Ammon's horn (tissue), 1 donor: ENCODE measurements around the gene SUSD6.

Source experiments
- DNase-seq: peaks from one replicate; pipeline ENCODE4 v3.0.0-alpha.2; 2016; ENCODE audit warnings: low spot score

SUSD6 gene

DNA sequence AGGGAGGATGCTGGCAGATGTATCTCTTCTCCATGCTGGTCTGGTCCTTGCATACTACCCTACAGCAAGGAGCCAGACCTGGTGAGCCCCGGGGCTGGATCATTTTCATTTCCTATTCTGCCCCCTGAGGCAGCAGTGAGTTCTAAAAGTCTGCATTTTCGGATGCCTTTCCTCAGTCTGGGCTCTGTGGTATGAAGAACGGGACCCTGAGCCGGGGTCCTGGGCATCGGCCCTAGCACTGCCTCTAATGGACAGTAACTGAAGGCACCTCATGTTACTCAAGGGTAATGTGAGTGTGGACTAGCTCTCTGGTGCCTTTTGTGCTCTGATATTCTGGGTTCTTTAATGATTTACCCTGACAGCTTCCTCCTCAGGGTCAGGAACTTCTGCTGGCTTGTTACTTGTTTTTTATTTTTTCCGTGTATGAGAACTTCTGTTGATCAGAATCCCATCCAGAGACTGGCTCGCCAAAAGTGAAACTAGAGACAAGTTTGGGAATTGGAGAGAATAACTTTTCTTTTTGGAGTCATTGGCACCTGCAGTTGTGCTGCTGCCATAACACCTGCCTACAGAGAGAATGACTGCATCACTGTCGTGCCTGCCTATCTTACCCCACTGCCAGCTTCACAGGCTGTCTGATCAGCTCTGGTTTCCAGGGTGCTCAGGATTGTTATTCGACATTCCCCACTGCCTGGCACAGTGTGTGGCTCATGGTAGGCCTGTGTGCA is 62.3 kb downstream of the SUSD6 start:
- DNase-seq = no peak

DNA sequence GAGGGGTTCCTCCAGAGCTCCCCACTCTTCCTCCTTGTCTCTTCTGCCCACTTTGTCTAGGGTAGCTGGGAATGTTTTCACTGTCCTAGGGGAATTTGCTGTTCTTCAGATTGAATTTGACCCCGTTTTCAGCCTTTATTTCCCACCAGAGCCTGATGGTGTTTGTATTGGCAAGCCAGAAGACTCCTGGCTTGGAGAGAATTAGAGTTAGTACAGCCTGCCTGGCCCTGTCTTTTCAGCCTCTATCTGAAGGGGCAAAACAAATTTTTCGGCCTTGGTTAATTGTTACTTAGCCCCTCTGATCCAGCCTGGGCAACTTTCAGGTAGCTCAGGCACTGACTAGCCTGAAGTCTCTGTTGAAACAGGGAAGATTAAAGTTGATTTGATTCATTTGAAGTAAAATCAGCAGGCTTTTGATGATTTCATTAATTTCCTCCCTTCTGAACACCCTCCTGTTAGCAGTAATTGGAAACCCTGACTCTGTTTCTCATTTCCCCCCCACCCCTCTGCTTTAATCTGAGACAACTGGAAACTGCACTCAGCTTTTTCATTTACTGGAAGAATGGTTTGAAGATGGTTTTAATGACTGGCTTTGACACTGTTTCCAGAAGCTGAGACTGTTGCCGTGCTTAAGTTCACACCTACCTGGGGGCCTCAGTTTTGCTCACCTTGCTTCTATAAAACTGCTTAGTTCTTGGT is 63.3 kb downstream of the SUSD6 start:
- no peak for DNase-seq

DNA sequence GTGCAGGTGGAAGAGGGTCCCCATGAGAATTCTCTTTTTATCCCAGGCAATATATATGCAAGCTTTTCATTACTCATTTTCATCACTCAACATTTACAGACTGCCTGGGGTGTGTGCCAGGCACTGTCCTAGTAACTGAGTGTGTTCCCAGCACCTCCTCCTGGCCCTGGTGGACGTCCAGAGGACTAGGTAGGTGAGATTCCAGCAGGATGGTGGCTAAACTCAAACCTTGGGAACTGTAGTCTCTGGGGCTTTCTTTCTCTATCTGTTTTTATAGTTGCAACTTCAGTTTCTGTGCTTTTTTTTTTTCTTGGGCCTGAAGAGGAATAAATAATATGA is 63.8 kb downstream of the SUSD6 start:
- no peak for DNase-seq

DNA sequence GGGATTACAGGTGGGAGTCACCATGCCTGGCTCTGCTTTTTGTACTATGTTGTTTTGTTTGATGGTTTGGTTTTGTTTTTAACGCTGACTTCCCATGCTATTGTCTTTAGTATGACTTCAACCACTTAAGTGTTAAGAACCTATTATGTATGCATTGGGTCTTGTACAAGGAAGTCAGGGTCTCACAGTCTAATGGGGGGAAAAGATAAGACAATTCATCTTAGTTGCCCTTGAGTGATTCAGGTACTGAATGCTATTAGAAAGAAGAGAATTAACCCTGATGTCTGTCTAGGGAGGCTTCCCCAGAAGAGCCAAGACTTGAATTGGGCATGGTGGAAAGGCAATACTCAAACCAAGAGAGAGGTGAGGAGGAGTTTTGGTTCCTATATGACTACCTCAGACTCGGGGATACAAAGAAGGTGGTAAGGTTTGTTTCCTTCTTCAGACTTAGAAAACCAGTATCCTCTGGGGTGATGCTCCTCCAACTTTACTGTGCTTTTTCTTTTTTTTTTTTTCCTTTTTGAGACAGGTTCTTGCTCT is 64.6 kb downstream of the SUSD6 start:
- no peak for DNase-seq

DNA sequence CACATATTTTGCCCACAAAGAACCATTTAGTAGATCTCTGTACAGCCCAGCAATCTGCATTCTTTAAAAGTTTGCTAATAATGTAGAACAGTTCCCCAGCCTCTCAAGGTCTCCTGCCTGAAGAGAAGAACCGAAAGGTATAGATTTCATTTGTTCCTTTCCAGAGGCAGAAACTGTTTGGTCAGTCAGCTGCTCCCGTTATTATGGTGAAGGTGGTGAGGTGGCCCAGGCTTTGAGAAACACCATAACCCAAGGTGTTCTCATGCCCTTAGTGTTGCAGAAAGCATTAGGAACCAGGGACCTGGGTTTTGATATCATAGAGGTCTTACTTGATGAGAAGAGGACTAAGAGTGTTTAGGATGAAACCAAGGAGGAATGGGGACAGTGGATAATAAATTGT is 65.3 kb downstream of the SUSD6 start:
- no peak for DNase-seq

DNA sequence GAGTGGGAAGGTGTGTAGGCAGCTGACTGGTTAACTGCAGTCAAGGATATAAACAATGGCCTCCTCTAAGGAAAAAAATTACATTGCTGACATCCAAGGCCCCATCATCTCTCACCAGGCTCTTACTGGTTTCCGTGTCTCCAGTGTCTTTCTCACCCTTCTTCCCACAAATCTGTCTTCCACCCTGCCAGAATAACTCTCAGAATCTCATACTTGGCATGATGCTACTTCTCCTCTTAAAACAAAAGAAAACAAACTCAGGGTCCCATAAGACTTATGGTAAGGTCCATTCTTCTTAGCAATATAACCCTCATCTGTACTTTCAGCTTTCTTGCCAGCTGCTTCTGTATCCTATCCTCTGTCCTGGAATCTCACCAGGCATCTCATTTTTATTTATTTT is 68.9 kb downstream of the SUSD6 start:
- DNase-seq = no peak

DNA sequence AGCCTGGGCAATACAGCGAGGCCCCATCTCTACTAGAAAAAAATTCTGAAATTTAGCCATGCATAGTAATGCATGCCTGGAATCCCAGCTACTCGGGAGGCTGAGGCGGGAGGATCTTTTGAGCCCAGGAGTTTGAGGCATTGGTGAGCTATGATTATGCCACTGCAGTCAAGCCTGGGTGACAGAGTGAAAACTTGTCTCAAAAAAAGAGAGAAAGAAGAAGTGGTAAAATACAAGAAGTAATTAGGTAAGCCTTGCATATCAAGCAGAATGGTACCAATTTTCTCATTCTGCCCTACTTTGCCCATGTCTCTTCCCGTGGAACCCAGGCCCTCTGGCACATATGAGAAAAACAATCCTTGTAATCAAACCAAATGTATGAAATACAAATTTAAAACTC is 70.7 kb downstream of the SUSD6 start:
- DNase-seq = no peak

DNA sequence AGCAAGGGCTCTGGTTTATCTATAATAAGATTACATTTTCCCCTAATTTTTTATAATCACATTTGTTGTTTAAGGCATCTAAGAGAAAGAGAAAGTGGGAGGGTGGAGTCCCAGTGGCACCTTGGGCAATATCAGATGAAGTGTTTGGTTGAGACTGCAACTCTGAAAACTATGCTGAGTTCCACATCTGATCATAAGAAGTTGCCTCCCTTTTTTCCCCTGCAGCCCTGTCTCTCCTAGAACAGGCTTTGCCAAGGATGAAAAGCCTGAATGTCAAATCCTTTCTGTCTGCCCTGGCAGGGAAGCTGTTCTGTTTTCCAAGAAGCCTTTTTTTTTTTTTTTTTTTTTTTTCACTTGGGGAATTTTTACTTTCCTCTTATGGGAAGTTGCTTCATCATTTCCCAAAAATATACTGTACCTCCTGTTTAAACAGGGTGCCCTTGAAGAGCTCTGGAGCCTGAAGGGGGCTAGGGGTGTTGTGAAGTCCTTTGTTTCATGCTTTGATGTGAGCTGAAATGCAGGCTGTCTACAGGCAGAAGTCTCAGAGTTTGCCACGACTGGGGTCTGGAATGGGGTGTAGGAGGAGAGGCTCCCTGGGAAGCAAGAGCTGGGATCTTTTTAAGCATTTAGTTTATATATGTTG is 71.3 kb downstream of the SUSD6 start:
- no peak for DNase-seq

DNA sequence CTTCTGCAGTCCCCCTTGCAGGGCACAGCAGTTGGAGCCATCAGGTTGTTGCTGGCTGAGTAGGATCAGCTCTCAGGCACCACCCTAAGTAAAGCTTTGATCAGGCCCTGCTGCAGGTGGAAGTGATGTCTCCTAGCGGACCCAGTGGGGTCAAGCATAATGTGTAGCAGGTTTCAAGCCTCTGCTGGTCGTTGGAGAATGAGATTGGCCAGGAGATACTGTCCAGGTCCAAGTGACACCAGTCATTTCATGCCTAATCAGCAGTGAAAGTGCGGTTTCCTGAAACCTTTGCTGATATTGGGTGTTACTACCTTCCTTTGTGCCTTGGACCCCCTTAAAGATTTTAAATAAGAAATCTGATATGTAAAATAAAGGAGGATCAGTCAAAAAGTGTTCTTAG is 72.6 kb downstream of the SUSD6 start:
- no peak for DNase-seq

DNA sequence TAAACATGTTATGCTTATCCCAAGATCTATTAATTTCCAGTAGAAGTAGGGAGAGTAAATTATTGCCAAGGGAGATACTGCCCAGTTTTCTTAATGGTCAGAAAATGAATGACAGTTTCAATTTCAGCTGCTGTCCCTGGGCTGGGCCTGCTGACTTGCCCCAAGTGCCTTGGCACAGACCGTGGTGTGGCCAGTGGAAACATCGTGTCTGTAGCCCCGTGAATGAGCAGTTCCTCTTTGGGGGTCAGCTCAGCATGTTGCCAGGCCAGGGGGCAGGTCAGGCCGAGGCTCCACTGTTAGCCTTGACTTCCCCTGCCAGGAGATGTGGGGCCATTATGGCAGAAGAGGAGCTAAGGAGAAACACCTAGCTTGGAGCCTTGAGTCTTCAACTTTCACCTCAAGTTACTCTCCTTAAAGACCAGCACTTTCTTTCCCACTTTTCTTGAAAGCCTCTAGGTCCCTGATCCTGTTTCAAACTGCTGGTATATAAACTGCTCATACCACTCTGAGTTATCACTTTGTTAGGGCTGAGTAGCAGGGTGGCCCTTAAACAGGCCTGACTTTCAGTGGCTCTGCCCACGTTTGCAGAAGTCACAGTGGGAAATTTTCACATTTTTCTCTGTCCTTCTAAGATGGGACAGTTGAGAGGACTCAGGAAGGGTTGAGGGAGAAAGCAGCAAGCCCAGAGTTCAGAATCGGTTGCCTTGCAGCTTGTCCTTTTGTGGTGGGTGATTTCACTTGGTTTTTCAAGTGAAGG is 73.2 kb downstream of the SUSD6 start:
- no peak for DNase-seq

DNA sequence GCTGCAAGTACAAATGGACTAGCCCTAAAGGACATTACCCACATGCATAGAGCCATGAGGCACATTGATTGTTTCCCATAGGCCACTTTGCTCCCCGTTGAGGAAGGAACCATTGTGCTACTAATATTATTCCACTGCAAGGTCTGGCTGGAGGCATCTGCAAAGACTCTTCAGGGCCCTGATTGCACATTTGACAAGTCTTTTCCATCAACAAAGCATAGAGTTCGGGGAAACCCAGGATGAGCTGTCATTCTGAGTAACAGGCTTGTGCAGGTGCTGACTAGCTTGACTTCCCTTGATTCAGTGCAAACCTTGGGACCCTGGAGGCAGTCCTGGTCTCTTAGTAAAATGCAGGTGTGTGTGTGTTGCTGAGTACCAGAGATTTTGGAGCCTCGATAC is 73.8 kb downstream of the SUSD6 start:
- DNase-seq = no peak

DNA sequence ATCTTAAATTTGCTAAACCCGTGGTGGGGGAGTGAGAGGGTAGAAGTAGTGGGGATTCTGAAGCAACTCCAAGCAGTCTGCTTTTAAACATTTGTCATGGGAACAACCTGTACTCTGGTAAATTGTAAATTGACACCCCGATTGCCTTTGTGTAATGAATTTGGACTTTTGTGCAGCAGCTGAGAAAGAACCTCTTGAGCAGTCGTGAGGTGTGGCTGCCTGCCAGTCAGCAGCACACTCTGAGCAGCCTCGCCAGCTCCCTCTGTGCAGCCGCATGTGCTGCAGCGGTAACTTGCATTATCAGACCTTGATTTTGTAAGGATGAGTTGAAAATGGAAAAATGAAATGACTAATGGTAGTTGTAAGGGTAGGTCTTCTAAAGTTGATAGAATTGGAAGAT is 74.3 kb downstream of the SUSD6 start:
- peak; percentile 87 for DNase-seq

DNA sequence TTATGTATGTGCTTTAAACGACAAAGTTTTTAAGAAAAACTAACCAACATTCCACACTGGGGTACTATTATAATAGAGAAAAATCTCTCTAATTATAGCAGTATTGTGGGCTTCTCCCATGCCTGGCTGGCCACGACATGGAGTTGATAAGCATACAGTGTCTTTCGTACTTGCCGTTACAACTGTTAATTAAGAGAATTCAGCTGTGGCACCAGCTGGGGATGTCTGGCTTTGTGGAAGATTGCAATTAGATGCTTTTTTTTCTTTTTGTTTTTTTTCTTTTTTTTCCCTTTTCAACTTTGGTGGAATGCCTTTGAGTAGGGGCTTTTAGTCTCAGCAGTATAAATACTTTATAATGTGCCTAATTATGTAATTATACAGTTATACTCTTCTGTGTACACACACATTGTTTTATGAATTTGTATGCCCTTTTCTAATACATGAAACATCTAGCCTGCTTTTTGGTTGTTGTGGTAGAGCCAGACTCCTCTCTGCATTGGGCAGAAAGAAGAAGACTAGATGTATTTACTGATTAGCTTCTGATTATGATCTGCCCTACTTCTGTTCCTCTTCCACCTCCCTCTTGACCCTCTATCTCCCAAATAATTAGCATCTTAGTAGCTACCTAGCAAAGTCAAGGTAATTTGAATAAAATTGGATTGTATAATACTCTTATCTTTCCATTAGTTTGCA is 76.4 kb downstream of the SUSD6 start:
- no peak for DNase-seq

DNA sequence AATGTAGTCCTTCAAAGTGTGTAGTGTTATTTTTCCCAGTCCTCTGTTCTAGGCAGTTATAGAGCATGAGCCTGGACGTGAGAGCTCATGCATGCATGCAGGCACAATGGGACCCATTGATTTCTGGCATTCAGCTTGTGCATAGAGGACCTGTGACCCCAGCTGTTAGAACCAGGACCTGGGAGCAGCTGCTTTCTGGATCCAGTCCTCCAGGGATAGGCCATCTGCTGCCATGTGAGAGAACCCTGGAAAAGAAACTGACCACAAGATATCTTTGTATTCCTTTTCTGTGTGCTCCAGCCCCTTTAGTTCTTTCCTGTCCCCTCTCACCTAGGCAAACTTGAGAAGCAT is 76.9 kb downstream of the SUSD6 start:
- DNase-seq = peak; percentile 91

DNA sequence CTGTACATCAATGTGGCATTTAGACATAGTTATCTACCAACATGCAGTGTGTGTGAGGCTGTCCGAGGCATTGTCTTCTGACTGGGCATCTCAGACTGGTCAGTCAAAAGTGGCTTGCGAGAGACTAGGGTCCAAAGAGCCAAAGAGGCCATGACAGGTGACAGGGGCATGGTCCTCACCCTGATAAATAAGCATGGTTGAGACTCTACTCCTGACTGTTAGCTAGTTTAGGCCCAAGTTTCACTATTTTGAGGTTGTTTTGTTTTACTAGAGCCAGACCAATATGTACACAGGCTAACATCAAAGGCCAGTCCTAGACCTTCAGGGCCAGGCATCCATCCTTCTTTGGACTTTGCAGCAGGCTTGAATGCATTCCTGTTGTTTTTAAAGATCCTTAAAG is 78.6 kb downstream of the SUSD6 start:
- DNase-seq = no peak

DNA sequence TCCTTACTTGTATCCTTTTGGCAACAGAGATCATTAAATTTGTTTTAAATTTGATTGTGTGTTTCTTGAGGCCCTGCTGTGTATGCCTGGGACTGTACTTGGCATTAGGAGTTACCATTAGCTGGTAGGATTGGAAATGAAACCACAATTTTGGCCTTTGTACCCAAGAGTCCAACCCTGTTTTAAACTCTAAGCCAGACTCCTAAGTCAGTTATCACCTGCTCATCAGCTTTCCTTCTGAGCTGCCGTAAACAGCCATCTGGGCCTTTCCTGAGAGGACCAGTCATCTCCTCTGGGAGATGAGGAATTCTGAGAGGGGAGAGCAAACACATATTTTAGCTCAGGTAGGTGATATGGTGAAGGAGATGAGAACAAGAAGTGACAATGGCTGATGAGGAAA is 81.2 kb downstream of the SUSD6 start:
- no peak for DNase-seq

DNA sequence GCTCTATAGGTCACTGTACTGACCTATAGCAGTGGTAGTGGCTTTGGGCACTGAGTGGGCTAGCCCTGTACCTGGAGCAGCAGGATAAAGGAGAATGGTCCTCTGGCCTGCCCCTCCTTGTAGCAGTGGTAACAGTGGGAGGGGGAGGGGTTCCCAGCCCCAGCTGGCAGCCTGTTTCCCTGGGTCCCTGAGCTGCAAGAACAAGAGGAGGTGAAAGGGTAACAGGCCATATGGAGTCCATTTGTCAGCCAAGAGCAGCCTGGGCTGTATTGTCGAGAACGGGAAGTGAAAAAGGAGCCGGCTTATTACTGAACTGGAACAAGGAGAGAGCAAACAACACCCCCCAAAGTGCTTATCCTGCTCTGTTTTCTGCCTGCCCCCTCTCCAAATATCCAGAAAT is 81.7 kb downstream of the SUSD6 start:
- peak; percentile 64 for DNase-seq

DNA sequence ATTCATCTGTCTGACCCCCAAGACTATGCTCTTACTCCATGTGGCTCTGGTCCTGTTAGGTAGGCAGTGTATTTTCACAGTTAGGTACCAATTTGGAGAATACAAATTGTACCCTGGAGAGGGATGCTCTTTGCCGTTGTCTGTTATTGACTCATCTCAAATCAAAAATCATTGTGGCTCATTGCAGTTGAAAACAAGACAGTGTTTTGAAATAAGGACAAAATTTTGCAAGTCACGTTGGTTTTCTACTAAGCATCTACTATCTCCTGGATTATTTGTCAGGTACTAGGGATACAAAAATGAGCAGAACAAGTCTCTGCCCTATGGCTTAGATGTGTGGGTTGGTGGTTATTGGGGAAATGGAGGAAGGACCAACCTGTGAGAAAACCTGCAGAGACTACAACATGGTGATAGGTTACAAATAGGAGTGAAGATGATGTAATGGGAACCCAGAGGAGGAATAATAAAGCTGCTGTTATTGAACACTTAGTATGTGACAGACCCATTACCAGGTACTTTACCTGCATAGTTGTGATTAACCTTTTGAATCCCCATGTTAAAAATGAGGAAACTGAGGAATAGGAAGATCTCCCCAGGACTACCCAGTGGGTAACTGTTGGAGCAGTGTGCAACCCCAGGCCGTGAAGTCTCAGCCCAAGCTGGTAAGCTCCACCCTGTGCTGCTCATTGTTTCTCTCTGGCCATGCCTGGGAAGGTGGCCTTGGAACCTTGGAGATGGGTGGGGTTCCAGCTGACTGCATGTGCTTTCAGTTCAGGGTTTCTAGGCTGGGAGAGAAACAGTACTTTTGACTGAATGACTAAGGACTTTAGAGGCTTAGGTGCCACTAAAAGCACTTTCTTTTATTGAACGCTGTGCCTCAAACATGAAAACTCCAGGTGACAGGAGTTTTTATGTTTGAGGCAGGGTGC is 82.7 kb downstream of the SUSD6 start:
- no peak for DNase-seq

DNA sequence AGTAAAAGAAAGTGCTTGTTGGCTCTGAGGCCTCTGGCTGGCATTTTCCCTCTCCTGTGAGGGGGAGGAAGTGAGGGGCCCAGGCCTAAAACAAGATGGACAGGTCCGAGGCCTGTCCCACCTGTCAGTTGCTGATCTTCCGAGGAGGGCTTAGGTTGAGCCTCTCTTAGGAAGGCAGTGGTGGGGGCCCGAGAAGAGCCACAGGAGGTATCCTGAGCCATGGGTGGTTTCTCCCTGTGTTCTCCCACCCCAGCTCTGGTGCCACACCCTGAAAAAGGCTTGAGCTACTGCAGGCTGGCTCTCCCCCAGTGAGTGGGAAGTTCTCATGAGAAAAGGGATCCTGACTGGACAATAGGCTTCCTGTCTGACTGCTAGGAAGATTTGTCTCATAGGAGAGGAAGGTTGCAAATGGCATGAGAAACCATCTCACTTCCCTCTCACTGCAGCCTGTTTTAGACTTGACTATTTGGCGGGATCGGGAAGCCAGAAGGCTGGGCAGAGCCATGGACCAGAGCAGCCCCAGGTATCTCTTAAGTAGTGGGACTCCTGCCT is 83.4 kb downstream of the SUSD6 start:
- no peak for DNase-seq

DNA sequence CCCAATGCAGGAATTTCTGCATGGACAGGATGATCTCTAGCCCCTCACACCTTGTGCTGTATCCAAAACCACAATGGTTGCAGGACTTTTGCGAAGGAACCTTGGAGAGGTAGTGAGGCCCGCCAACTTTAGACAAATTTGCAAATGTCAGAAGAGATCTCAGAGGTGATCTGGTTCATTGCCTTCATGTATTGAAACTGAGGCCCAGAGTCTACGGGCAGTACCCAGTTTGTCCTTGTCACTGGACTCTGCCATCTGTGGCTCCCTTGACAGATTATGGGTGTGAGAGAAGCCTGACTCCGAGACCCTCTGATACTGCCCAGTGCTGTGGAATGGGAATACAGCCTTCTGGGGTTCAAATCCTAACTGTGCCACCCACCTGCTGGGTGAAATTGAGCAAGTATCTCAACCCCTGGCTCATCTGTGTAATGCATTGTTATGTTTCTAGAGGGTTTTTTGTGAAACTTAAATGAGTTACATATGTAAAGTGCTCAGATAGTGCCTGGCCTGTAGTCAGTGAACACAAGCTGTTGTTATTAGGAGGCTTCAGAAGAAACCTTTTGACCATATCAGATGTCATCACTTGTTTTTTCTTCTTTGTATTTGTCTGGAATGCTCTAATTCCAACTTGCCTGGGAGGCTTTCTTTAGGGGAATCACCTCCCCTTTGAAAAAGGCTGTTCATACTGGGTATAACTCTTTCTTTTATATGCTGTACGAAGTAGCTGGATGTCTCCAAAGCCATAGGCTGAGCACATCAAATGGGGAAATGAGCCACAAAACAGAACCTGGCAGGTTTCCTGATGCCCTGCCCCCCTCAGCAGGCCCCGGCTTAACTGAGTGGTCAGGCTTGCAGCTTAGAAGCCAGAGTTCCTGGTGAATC is 84.2 kb downstream of the SUSD6 start:
- no peak for DNase-seq
